NB4 (cell line): ENCODE results near the gene CAMK2D.

ENCODE experiments used
- DNase-seq: peaks from one replicate; pipeline ENCODE4 v3.0.0; 2010; ENCODE audit warnings: low read depth
- H3K4me3 ChIP-seq: one replicate; pipeline ENCODE4 v1.5.1; 2011; ENCODE audit warnings: mild to moderate bottlenecking, low read depth, low read length, moderate library complexity
- MYC ChIP-seq: IDR thresholded peaks from 2 replicates; pipeline ENCODE4 v1.6.1; 2011; ENCODE audit warnings: low read depth, low read length
- POLR2A ChIP-seq: IDR thresholded peaks from 2 replicates; pipeline ENCODE4 v1.6.1; 2011; ENCODE audit warnings: mild to moderate bottlenecking; ENCODE audit not compliant: insufficient read length; ENCODE audit errors: extremely low read depth
- TF ChIP-seq, protein P1 (sequence below): IDR thresholded peaks from 2 replicates; pipeline ENCODE4 v1.6.1; 2011; ENCODE audit warnings: low read depth, low read length
- TF ChIP-seq, protein P2 (sequence below): IDR thresholded peaks from one replicate; pipeline ENCODE4 v1.5.1; 2012; ENCODE audit warnings: low read depth, low read length

The CAMK2D gene

DNA sequence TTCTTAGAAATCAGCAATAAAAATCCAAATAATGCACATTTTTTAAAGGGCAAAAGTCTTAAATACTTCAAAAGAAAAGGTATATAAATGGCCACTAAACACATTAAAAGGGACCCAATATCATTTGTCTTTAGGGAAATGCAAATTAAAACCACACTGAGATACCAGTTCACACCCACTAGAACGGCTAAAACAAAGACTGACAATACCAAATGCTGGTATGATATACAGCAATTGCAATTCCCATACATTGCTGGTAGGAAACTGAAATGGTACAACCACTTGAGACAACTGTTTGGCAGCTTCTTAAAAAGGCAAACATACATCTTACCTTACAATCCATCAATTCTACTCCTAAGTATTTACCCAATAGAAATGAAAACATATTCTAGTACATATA lies 33.7 kb downstream of the CAMK2D start:
- H3K4me3 ChIP-seq, result no peak overlapping the region
- DNase-seq, result no peak
- TF ChIP-seq, protein P1, sequence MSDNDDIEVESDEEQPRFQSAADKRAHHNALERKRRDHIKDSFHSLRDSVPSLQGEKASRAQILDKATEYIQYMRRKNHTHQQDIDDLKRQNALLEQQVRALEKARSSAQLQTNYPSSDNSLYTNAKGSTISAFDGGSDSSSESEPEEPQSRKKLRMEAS, result no peak
- TF ChIP-seq POLR2A, result no peak
- no peak for TF ChIP-seq MYC
- TF ChIP-seq, protein P2, sequence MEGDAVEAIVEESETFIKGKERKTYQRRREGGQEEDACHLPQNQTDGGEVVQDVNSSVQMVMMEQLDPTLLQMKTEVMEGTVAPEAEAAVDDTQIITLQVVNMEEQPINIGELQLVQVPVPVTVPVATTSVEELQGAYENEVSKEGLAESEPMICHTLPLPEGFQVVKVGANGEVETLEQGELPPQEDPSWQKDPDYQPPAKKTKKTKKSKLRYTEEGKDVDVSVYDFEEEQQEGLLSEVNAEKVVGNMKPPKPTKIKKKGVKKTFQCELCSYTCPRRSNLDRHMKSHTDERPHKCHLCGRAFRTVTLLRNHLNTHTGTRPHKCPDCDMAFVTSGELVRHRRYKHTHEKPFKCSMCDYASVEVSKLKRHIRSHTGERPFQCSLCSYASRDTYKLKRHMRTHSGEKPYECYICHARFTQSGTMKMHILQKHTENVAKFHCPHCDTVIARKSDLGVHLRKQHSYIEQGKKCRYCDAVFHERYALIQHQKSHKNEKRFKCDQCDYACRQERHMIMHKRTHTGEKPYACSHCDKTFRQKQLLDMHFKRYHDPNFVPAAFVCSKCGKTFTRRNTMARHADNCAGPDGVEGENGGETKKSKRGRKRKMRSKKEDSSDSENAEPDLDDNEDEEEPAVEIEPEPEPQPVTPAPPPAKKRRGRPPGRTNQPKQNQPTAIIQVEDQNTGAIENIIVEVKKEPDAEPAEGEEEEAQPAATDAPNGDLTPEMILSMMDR, result no peak

DNA sequence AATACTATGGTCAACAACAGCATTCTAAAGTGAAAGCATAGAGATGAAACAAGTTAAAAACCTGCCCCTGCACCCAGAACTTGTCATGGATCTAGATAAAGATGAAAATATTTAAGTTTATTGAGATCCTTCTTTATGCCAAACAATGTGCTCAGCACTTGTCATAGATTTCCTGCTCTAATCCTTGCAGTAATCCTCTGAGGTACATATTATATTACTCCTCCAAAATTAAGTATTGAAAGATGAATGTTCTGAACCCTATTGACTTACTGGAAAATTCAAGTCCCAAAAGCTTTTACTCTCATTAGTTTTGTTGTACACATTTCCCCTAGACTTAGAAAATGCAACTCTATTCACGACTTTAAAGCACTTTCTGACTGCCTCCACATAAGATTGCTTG lies 35.6 kb downstream of the CAMK2D start:
- TF ChIP-seq, protein P1, result no peak
- no peak for TF ChIP-seq MYC
- no peak for TF ChIP-seq POLR2A
- TF ChIP-seq, protein P2, result no peak
- no peak for DNase-seq
- no peak overlapping the region for H3K4me3 ChIP-seq

DNA sequence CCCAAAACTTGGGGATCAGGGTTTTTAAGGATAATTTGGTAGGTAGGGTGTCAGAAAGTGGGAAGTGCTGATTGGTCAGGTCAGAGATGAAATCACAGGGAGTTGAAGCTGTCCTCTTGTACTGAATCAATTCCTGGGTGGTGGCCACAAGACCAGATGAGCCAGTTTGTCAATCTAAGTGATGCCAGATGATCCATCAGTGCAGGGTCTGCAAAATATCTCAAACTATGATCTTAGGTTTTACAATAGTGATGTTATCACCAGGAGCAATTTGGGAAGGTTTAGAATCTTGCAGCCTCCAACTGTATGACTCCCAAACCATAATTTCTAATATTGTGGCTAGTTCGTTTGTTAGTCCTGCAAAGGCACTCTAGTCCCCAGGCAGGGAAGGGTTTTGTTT lies 43.3 kb downstream of the CAMK2D start:
- TF ChIP-seq, protein P2, result no peak
- TF ChIP-seq POLR2A (no peak), MYC (no peak)
- TF ChIP-seq, protein P1, result no peak
- no peak for DNase-seq
- no peak overlapping the region for H3K4me3 ChIP-seq

DNA sequence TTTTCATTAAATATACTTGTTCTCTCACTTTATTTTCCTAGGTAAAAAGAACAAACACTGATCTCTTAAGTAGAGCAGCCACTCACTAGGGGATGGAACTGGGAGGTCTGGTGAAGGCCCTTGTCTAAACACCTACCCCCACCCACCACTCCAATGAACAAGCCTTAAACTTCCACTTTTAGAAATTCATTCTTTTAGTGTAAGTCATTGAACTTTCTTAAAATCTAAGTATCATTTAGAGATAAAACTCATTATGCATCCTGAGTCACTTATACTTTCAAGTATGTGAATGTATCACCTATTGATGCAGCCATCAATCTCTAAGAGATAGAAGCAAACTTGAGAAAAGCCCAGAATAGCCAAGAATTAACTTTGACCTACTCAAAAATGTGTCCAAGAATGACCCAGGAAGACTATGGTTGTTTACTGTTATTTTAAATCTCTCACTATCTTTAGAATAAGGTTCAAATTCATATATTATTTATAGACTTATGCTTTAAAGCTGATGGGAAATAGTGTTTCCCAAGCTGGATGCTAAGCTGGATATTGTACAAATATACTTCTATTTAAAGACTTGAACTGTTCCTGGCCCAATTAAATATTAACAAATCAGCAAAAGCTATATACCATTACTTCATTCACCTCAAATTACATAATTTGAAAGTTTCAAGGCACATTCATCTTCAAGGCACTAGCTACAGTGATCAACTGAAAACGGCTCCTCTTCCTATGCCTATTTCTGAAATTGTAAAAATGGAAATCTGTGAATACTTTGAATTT lies 49.5 kb downstream of the CAMK2D start:
- DNase-seq, result no peak
- TF ChIP-seq, protein P2, result no peak
- TF ChIP-seq POLR2A (no peak), MYC (no peak)
- TF ChIP-seq, protein P1, result no peak
- H3K4me3 ChIP-seq, result no peak overlapping the region

DNA sequence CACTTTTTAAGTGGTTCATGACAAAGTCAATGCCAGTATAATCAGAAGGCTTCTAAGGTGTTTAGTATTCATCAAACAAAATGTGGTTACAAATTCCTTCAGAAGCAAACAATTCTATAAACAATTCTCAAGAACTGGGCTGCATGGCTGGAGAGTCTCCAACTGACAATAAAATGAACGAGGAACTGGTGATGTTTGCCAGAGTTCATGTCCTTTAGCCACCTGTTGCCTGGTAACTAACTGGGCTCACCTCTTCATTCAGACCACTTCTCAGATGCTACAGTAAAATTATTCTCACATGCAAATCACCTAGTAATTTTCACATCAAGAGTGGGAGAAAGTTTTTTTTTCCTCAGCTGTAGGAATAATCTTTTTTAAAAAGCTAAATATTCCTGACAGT lies 53.3 kb downstream of the CAMK2D start:
- H3K4me3 ChIP-seq, result no peak overlapping the region
- no peak for DNase-seq
- TF ChIP-seq, protein P2, result no peak
- TF ChIP-seq POLR2A (no peak), MYC (no peak)
- TF ChIP-seq, protein P1, result no peak
